Measurements from ENCODE around the gene FSCN2.

FSCN2 gene

GRCh38 chr17:81527591-81528383 lies at the start of gene FSCN2:
Gene FSCN2, plus strand, starts transcription at chr17:81528377. Its CDS starts 155 bp downstream, at chr17:81528532.
- no peak for DNase-seq

- no peak for DNase-seq
These were observed 48.8 kb upstream of the FSCN2 start for GRCh38 chr17:81479175-81480071.

- no peak for DNase-seq
These were observed 47.8 kb upstream of the FSCN2 start for GRCh38 chr17:81480140-81481072.

- DNase-seq: peak; percentile 88
These were observed 46.9 kb upstream of the FSCN2 start for GRCh38 chr17:81481073-81481799.

GRCh38 chr17:81481815-81482505 lies 46.2 kb upstream of the FSCN2 start:
- no peak for DNase-seq

GRCh38 chr17:81482673-81483072 lies 45.5 kb upstream of the FSCN2 start:
- no peak for DNase-seq

- DNase-seq: peak; percentile 37
These were observed 44.9 kb upstream of the FSCN2 start for GRCh38 chr17:81483085-81483861.

GRCh38 chr17:81483862-81484194 lies 44.3 kb upstream of the FSCN2 start:
- DNase-seq: no peak

GRCh38 chr17:81484195-81484979 lies 43.8 kb upstream of the FSCN2 start:
- DNase-seq: peak; percentile 81

- DNase-seq: no peak
These were observed 41.9 kb upstream of the FSCN2 start for GRCh38 chr17:81486199-81486810.

GRCh38 chr17:81487089-81487486 lies 41.1 kb upstream of the FSCN2 start:
- DNase-seq: no peak

- peak; percentile 85 for DNase-seq
These were observed 40.5 kb upstream of the FSCN2 start for GRCh38 chr17:81487487-81488275.

- DNase-seq: peak; percentile 40
These were observed 39.8 kb upstream of the FSCN2 start for GRCh38 chr17:81488276-81488860.

GRCh38 chr17:81489012-81489997 lies 38.9 kb upstream of the FSCN2 start:
- DNase-seq: no peak

GRCh38 chr17:81489998-81490992 lies 37.9 kb upstream of the FSCN2 start:
- no peak for DNase-seq

- no peak for DNase-seq
These were observed 37.0 kb upstream of the FSCN2 start for GRCh38 chr17:81491181-81491581.

Data from NCI-H146 (cell line).